ENCODE measurements around the gene KCND2.

- TF ChIP-seq, protein P1, sequence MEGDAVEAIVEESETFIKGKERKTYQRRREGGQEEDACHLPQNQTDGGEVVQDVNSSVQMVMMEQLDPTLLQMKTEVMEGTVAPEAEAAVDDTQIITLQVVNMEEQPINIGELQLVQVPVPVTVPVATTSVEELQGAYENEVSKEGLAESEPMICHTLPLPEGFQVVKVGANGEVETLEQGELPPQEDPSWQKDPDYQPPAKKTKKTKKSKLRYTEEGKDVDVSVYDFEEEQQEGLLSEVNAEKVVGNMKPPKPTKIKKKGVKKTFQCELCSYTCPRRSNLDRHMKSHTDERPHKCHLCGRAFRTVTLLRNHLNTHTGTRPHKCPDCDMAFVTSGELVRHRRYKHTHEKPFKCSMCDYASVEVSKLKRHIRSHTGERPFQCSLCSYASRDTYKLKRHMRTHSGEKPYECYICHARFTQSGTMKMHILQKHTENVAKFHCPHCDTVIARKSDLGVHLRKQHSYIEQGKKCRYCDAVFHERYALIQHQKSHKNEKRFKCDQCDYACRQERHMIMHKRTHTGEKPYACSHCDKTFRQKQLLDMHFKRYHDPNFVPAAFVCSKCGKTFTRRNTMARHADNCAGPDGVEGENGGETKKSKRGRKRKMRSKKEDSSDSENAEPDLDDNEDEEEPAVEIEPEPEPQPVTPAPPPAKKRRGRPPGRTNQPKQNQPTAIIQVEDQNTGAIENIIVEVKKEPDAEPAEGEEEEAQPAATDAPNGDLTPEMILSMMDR (conservative IDR thresholded peaks at IDR 0.05), result no peak
- no peak for TF ChIP-seq ZFX (IDR thresholded peaks at IDR 0.05)
Observed at GRCh38 chr7:120502132-120502531, 229.2 kb downstream of the KCND2 start.

All from C4-2B (cell line).